DND-41 (cell line): ENCODE measurements around the gene CHIT1.

Experiments
- ATAC-seq: fragments of 200-7000 bp; cut with Tn5 transposase; 3 replicates; pipeline ENCODE4 v1.9.1; 2021; ENCODE audit warnings: low read depth; ENCODE audit not compliant: insufficient read depth
- DNase-seq: peaks from one replicate; pipeline ENCODE4 v3.0.0-alpha.2; 2020
- H2AFZ ChIP-seq: 2 replicates; pipeline ENCODE4 v1.6.0; 2012; ENCODE audit warnings: low read depth, low read length
- H3K27ac ChIP-seq: 2 replicates; pipeline ENCODE4 v1.5.1; 2012; ENCODE audit warnings: low read length, inconsistent platforms
- H3K27me3 ChIP-seq: fragments of 200-600 bp; sonication (generic); 2 replicates; pipeline ENCODE4 v1.6.0; 2012; ENCODE audit warnings: low read length, mild to moderate bottlenecking, inconsistent platforms; ENCODE audit not compliant: insufficient read depth, poor library complexity
- H3K36me3 ChIP-seq: 2 replicates; pipeline ENCODE4 v1.5.1; 2012; ENCODE audit warnings: low read length, inconsistent platforms; ENCODE audit not compliant: insufficient read depth
- H3K4me1 ChIP-seq: 2 replicates; pipeline ENCODE4 v1.5.1; 2012; ENCODE audit warnings: mild to moderate bottlenecking, low read length; ENCODE audit not compliant: insufficient read depth
- H3K4me2 ChIP-seq: 2 replicates; pipeline ENCODE4 v1.6.0; 2012; ENCODE audit warnings: mild to moderate bottlenecking, moderate library complexity, low read length, inconsistent platforms; ENCODE audit not compliant: insufficient read depth
- H3K4me3 ChIP-seq, 2 experiments: fragments of 200-600 bp in 1 of 2; shearing (Covaris generic) in 1 of 2; 2 replicates each; pipeline ENCODE4 v1.5.1; 2012 to 2016; ENCODE audit warnings: inconsistent platforms in 2 of 2, low read length in 2 of 2, mild to moderate bottlenecking in 2 of 2, low read depth in 1 of 2, moderate library complexity in 1 of 2
- H3K79me2 ChIP-seq: 2 replicates; pipeline ENCODE4 v1.6.0; 2012; ENCODE audit warnings: low read length, inconsistent platforms; ENCODE audit not compliant: insufficient read depth
- H3K9ac ChIP-seq: 2 replicates; pipeline ENCODE4 v1.6.0; 2012; ENCODE audit warnings: low read depth, mild to moderate bottlenecking, inconsistent platforms, low read length, moderate library complexity
- H3K9me3 ChIP-seq: 2 replicates; pipeline ENCODE4 v1.5.1; 2012; ENCODE audit warnings: low read length, moderate library complexity, mild to moderate bottlenecking, inconsistent platforms; ENCODE audit not compliant: insufficient read depth, severe bottlenecking
- H4K20me1 ChIP-seq: 2 replicates; pipeline ENCODE4 v1.6.0; 2012; ENCODE audit warnings: low read length; ENCODE audit not compliant: insufficient read depth
- EZH2 ChIP-seq: IDR thresholded peaks from 3 replicates; pipeline ENCODE4 v1.6.1; 2012; ENCODE audit warnings: borderline replicate concordance, low read depth, mild to moderate bottlenecking, moderate library complexity, low read length, inconsistent platforms; ENCODE audit not compliant: severe bottlenecking
- TF ChIP-seq, protein P1 (sequence below): IDR thresholded peaks from 2 replicates; pipeline ENCODE4 v1.5.1; 2012; ENCODE audit warnings: borderline replicate concordance, low read length, moderate library complexity, mild to moderate bottlenecking; ENCODE audit not compliant: poor library complexity, severe bottlenecking; ENCODE audit errors: extremely low read depth

Gene CHIT1

DNA sequence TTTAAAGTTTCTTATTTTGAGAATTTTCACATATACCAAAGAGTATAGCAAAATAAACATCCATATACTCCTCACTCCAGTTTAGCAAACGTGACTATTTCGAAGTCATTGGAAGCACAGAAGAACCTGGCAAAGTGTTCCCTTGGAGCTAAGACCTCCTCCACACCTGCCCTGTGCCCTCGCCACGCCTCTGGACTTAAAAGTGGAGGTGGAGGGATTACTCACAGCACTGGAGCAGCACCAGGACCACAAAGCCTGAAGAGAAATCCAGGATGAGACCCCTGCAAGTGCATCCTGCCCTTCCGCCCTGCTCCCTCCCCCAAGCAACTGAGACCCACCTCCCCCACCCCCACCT is 43.4 kb downstream of the CHIT1 start:
- DNase-seq (no peak), ATAC-seq (no peak)
- peaks cover 39% of the 10 kb centered on the region for H3K27me3 ChIP-seq
- H3K36me3 ChIP-seq, result no peaks in the 10 kb centered on the region
- H4K20me1 ChIP-seq, result peaks cover 7% of the 10 kb centered on the region; the same call in 1 of the 2 replicates
- H3K4me3 ChIP-seq, result no peak overlapping the region
- TF ChIP-seq, protein P1, sequence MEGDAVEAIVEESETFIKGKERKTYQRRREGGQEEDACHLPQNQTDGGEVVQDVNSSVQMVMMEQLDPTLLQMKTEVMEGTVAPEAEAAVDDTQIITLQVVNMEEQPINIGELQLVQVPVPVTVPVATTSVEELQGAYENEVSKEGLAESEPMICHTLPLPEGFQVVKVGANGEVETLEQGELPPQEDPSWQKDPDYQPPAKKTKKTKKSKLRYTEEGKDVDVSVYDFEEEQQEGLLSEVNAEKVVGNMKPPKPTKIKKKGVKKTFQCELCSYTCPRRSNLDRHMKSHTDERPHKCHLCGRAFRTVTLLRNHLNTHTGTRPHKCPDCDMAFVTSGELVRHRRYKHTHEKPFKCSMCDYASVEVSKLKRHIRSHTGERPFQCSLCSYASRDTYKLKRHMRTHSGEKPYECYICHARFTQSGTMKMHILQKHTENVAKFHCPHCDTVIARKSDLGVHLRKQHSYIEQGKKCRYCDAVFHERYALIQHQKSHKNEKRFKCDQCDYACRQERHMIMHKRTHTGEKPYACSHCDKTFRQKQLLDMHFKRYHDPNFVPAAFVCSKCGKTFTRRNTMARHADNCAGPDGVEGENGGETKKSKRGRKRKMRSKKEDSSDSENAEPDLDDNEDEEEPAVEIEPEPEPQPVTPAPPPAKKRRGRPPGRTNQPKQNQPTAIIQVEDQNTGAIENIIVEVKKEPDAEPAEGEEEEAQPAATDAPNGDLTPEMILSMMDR, result no peak
- no peak for TF ChIP-seq EZH2
- no peak overlapping the region for H3K4me2 ChIP-seq
- H3K79me2 ChIP-seq, result no peaks in the 10 kb centered on the region
- no peaks in the 10 kb centered on the region for H3K9me3 ChIP-seq
- no peak overlapping the region for H2AFZ ChIP-seq
- H3K9ac ChIP-seq, result no peak overlapping the region
- H3K27ac ChIP-seq, result no peak overlapping the region
- no peaks in the 10 kb centered on the region for H3K4me1 ChIP-seq

DNA sequence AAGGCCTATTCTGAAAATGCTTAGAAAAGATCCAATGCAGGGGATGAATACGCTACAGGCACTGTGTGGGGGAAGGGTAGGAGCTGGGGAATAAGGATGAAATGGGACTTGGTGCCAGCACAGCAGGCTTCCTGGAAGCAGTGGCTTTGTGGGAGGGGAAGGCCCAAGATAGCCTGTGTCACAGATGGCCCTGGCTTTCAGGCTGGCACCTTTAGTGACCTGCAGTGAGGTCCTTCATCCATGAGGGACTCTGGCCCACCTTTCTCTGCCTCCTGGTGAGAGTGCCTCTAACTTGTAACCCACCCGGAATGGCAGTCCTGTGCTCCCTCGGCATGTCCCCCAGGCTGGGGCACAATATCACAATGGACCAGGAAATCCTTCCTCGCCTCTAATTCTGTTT is 43.9 kb downstream of the CHIT1 start:
- no peak for DNase-seq
- peaks cover 36% of the 10 kb centered on the region for H3K27me3 ChIP-seq
- H3K4me1 ChIP-seq, result no peaks in the 10 kb centered on the region
- TF ChIP-seq, protein P1, result no peak
- TF ChIP-seq EZH2, result no peak
- no peak overlapping the region for H2AFZ ChIP-seq
- H3K79me2 ChIP-seq, result no peaks in the 10 kb centered on the region
- H4K20me1 ChIP-seq, result peaks cover 7% of the 10 kb centered on the region; the same call in 1 of the 2 replicates
- H3K4me3 ChIP-seq, result no peak overlapping the region
- H3K4me2 ChIP-seq, result no peak overlapping the region
- no peak overlapping the region for H3K27ac ChIP-seq
- H3K9ac ChIP-seq, result no peak overlapping the region
- no peak for ATAC-seq
- H3K9me3 ChIP-seq, result no peaks in the 10 kb centered on the region
- no peaks in the 10 kb centered on the region for H3K36me3 ChIP-seq

DNA sequence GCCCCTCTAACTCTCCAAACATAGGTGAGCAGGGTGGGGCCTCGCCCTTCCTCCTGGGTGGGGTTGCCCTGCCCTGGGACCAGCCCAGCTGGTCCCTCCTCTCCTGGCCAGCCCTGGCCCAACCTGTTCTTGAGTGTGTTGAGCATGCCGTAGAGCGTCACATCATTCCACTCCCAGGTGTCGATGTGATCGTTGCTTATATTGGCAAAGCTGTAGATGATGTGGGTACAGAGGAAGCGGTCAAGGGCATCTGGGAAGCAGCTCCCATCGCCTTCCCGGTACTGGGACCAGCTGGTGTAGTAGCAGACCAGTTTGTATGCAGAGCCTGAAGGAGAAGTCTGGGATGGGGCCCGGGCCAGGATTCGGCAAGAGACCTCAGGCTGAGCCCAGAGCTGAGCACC is 44.4 kb downstream of the CHIT1 start:
- TF ChIP-seq, protein P1, result no peak
- no peak for TF ChIP-seq EZH2
- no peaks in the 10 kb centered on the region for H3K9me3 ChIP-seq
- peaks cover 7% of the 10 kb centered on the region; the same call in 1 of the 2 replicates for H4K20me1 ChIP-seq
- no peaks in the 10 kb centered on the region for H3K36me3 ChIP-seq
- no peaks in the 10 kb centered on the region for H3K79me2 ChIP-seq
- ATAC-seq (no peak), DNase-seq (no peak)
- no peaks in the 10 kb centered on the region for H3K4me1 ChIP-seq
- H3K27me3 ChIP-seq, result peaks cover 35% of the 10 kb centered on the region
- H3K4me2 ChIP-seq, result no peak overlapping the region
- H3K27ac ChIP-seq, result no peak overlapping the region
- no peak overlapping the region for H3K9ac ChIP-seq
- no peak overlapping the region for H3K4me3 ChIP-seq
- H2AFZ ChIP-seq, result no peak overlapping the region

DNA sequence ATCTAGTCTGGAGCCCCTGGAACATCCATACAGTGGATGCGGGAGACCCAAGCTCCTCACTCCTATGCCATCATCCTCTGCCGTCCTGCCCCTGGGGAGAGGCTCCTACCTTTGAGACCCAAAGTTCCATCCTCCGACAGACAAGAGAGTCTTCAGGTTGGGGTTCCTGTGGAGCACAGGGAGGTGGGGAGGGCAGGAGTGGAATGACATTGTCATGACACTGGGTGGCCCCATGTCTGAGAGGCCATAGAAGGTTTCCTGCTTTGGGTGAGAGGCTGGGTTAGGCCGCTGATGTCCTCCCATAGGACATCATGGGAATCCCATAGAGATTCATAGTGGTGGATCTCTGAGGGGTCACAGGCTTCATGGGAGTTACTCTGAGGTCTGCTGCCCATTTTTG is 45.0 kb downstream of the CHIT1 start:
- H3K9ac ChIP-seq, result no peak overlapping the region
- no peak overlapping the region for H2AFZ ChIP-seq
- ATAC-seq (no peak), DNase-seq (no peak)
- H4K20me1 ChIP-seq, result peaks cover 7% of the 10 kb centered on the region; the same call in 1 of the 2 replicates
- H3K9me3 ChIP-seq, result no peaks in the 10 kb centered on the region
- no peak overlapping the region for H3K4me3 ChIP-seq
- TF ChIP-seq EZH2, result no peak
- H3K79me2 ChIP-seq, result no peaks in the 10 kb centered on the region
- peaks cover 30% of the 10 kb centered on the region for H3K27me3 ChIP-seq
- no peak overlapping the region for H3K27ac ChIP-seq
- H3K36me3 ChIP-seq, result no peaks in the 10 kb centered on the region
- H3K4me2 ChIP-seq, result no peak overlapping the region
- H3K4me1 ChIP-seq, result no peaks in the 10 kb centered on the region
